HepG2 (cell line): ENCODE measurements around the gene FAM53B. TPM values are rescaled to one million over a fixed set of nuclear protein-coding genes. Genes with fewer than 3 reads are reported as not detected.

Source experiments
- ASH2L ChIP-seq: fragments of 300-600, 200-600 bp; sonication (generic); IDR thresholded peaks from 2 replicates; pipeline ENCODE4 v1.7.0; 2017; ENCODE audit warnings: low read depth, mild to moderate bottlenecking, moderate library complexity, mixed read lengths, low read length; ENCODE audit not compliant: insufficient read length
- NR1H2 ChIP-seq: sonication (generic); formaldehyde crosslinking; IDR thresholded peaks from 2 replicates; pipeline ENCODE4 v1.8.1; 2022; ENCODE audit warnings: low read depth, missing genetic modification reagents, borderline replicate concordance
- SAP130 ChIP-seq: IDR thresholded peaks from 2 replicates; pipeline ENCODE4 v1.6.1; 2016; ENCODE audit warnings: low read depth
- SIN3A ChIP-seq: IDR thresholded peaks from 2 replicates; pipeline ENCODE4 v1.6.1; 2011; ENCODE audit warnings: low read depth, mild to moderate bottlenecking, control low read depth, low read length, borderline replicate concordance
- ZBTB3 ChIP-seq: sonication (generic); formaldehyde crosslinking; IDR thresholded peaks from 2 replicates; pipeline ENCODE4 v1.4.0; 2020; ENCODE audit warnings: low read depth, mild to moderate bottlenecking, moderate library complexity, missing genetic modification reagents, borderline replicate concordance
- ZFP91 ChIP-seq: sonication (generic); formaldehyde crosslinking; IDR thresholded peaks from 2 replicates; pipeline ENCODE4 v1.9.0; 2022; ENCODE audit warnings: missing genetic modification reagents, mild to moderate bottlenecking, borderline replicate concordance
- ZNF30 ChIP-seq: sonication (generic); formaldehyde crosslinking; IDR thresholded peaks from 2 replicates; pipeline ENCODE4 v1.5.0; 2020; ENCODE audit warnings: mild to moderate bottlenecking, missing genetic modification reagents
- ZNF800 ChIP-seq: sonication (generic); formaldehyde crosslinking; IDR thresholded peaks from 2 replicates; pipeline ENCODE4 v1.4.0; 2020; ENCODE audit warnings: missing genetic modification reagents
- polyA plus RNA-seq, 8 experiments: library from polyadenylated mRNA; depleted of rRNA in 3 of 8; stranded (reverse) in 7 of 8; unstranded in 1 of 8; fragments of >200 nt; fragmentation: Illumina TruSeq in 4 of 8; extraction: Trizol in 4 of 8; gene quantifications; 2 replicates each; pipeline versions ENCODE4 v1.2.1 to v1.2.3, GENCODE V29; 2011 to 2016; ENCODE audit warnings: low read depth in 4 of 8, missing spikeins in 1 of 8, mixed read lengths in 1 of 8; ENCODE audit not compliant: insufficient read depth in 1 of 8
- total RNA-seq, 5 experiments: library from RNA; depleted of rRNA; stranded (reverse); fragments of >200 nt; fragmentation: Illumina TruSeq; extraction: Trizol; gene quantifications; 2 replicates each; pipeline ENCODE4 v1.2.3, GENCODE V29; 2016; ENCODE audit warnings: low read depth in 1 of 5
- TF ChIP-seq, protein P1 (sequence below), 2 experiments: sonication (generic) in 1 of 2; formaldehyde crosslinking in 1 of 2; IDR thresholded peaks; 2 replicates each; pipeline versions ENCODE4 v1.4.0 to v1.6.1; 2018 to 2020; ENCODE audit warnings: missing genetic modification reagents in 2 of 2, borderline replicate concordance in 1 of 2, low read depth in 1 of 2, mild to moderate bottlenecking in 1 of 2, missing biosample characterization in 1 of 2
- TF ChIP-seq, protein P2 (sequence below): sonication (generic); formaldehyde crosslinking; IDR thresholded peaks from 2 replicates; pipeline ENCODE4 v1.5.0; 2020; ENCODE audit warnings: mild to moderate bottlenecking, missing genetic modification reagents, moderate library complexity
- TF ChIP-seq, protein P3 (sequence below): sonication (generic); formaldehyde crosslinking; IDR thresholded peaks from 2 replicates; pipeline ENCODE4 v1.4.0; 2020; ENCODE audit warnings: mild to moderate bottlenecking, missing genetic modification reagents, borderline replicate concordance
- TF ChIP-seq, protein P4 (sequence below): sonication (generic); formaldehyde crosslinking; IDR thresholded peaks from 2 replicates; pipeline ENCODE4 v1.8.1; 2022; ENCODE audit warnings: mild to moderate bottlenecking, missing genetic modification reagents

FAM53B gene
- total and polyA plus RNA-seq, 2 of the 13 experiments (the other 11 are each of a cell fraction or from before 2014, with no cell fraction given) = 6.4 to 19.3 TPM

DNA sequence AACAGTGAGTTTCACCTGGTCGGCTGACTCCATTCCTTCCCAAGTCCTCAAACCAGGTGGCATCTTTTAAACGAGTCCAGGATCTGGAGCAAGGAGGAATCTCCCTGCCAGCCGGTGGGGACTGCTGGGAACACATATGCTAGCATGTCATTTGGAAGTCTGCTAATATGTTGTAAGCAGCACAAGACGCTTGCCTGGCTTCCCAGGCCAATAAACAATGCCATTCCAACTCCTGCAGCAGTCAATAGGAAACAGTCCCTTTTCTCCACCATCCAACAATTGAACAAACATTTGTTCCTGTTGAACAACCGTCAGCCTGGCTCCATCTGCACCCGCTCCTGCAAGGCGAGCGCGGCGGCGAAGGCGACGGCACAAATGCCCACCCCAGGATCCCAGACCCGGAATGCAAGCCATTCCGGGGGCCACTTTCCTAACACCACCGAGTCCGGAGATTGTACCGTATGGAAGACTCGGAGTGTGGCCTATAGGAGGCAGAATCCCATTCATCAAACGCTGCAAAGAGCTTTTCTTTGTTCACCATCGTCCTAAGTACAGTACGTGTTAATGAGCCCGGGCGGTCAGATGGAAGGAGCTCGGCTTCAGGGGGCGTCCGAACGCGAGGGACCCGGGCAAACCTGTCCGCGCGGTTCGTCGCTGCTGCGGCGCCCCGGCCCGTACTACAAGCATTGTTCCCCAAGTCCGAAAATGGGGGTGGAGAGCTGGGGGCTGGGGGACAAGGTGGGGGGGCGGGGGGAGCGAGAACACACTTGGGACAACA, 1.6 kb downstream of the FAM53B start (continued):
- TF ChIP-seq ASH2L = peak; percentile 30
- no peak for TF ChIP-seq ZBTB3 (CRISPR knock-in tag)
- 0 out of 2 replicates have a peak, but pooled peaks have one; percentile 14 for TF ChIP-seq ZFP91 (CRISPR knock-in tag)
- no peak for TF ChIP-seq NR1H2 (CRISPR knock-in tag)
- TF ChIP-seq SIN3A = 0 out of 2 replicates have a peak, but pooled peaks have one; percentile 2
- TF ChIP-seq, protein P1, sequence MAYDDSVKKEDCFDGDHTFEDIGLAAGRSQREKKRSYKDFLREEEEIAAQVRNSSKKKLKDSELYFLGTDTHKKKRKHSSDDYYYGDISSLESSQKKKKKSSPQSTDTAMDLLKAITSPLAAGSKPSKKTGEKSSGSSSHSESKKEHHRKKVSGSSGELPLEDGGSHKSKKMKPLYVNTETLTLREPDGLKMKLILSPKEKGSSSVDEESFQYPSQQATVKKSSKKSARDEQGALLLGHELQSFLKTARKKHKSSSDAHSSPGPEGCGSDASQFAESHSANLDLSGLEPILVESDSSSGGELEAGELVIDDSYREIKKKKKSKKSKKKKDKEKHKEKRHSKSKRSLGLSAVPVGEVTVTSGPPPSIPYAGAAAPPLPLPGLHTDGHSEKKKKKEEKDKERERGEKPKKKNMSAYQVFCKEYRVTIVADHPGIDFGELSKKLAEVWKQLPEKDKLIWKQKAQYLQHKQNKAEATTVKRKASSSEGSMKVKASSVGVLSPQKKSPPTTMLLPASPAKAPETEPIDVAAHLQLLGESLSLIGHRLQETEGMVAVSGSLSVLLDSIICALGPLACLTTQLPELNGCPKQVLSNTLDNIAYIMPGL (CRISPR knock-in tag; IDR thresholded peaks at IDR 0.05; ENCODE audit: borderline replicate concordance in 1 of 2, low read depth in 1 of 2) = 0 out of 4 replicates have a peak, but pooled peaks have one; percentile 21 to 31
- peak; percentile 61 for TF ChIP-seq SAP130
- no peak for TF ChIP-seq ZNF30 (CRISPR knock-in tag)
- peak; percentile 16 for TF ChIP-seq ZNF800 (CRISPR knock-in tag)
- TF ChIP-seq, protein P2, sequence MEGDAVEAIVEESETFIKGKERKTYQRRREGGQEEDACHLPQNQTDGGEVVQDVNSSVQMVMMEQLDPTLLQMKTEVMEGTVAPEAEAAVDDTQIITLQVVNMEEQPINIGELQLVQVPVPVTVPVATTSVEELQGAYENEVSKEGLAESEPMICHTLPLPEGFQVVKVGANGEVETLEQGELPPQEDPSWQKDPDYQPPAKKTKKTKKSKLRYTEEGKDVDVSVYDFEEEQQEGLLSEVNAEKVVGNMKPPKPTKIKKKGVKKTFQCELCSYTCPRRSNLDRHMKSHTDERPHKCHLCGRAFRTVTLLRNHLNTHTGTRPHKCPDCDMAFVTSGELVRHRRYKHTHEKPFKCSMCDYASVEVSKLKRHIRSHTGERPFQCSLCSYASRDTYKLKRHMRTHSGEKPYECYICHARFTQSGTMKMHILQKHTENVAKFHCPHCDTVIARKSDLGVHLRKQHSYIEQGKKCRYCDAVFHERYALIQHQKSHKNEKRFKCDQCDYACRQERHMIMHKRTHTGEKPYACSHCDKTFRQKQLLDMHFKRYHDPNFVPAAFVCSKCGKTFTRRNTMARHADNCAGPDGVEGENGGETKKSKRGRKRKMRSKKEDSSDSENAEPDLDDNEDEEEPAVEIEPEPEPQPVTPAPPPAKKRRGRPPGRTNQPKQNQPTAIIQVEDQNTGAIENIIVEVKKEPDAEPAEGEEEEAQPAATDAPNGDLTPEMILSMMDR = peak; percentile 42; the same call in 1 of the 2 replicates
- TF ChIP-seq, protein P3, sequence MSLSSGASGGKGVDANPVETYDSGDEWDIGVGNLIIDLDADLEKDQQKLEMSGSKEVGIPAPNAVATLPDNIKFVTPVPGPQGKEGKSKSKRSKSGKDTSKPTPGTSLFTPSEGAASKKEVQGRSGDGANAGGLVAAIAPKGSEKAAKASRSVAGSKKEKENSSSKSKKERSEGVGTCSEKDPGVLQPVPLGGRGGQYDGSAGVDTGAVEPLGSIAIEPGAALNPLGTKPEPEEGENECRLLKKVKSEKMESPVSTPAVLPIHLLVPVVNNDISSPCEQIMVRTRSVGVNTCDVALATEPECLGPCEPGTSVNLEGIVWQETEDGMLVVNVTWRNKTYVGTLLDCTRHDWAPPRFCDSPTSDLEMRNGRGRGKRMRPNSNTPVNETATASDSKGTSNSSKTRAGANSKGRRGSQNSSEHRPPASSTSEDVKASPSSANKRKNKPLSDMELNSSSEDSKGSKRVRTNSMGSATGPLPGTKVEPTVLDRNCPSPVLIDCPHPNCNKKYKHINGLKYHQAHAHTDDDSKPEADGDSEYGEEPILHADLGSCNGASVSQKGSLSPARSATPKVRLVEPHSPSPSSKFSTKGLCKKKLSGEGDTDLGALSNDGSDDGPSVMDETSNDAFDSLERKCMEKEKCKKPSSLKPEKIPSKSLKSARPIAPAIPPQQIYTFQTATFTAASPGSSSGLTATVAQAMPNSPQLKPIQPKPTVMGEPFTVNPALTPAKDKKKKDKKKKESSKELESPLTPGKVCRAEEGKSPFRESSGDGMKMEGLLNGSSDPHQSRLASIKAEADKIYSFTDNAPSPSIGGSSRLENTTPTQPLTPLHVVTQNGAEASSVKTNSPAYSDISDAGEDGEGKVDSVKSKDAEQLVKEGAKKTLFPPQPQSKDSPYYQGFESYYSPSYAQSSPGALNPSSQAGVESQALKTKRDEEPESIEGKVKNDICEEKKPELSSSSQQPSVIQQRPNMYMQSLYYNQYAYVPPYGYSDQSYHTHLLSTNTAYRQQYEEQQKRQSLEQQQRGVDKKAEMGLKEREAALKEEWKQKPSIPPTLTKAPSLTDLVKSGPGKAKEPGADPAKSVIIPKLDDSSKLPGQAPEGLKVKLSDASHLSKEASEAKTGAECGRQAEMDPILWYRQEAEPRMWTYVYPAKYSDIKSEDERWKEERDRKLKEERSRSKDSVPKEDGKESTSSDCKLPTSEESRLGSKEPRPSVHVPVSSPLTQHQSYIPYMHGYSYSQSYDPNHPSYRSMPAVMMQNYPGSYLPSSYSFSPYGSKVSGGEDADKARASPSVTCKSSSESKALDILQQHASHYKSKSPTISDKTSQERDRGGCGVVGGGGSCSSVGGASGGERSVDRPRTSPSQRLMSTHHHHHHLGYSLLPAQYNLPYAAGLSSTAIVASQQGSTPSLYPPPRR (CRISPR knock-in tag) = peak; percentile 24; the same call in 1 of the 2 replicates
- TF ChIP-seq, protein P4, sequence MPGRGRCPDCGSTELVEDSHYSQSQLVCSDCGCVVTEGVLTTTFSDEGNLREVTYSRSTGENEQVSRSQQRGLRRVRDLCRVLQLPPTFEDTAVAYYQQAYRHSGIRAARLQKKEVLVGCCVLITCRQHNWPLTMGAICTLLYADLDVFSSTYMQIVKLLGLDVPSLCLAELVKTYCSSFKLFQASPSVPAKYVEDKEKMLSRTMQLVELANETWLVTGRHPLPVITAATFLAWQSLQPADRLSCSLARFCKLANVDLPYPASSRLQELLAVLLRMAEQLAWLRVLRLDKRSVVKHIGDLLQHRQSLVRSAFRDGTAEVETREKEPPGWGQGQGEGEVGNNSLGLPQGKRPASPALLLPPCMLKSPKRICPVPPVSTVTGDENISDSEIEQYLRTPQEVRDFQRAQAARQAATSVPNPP (CRISPR knock-in tag) = no peak
